ENCODE results near the gene ANKRD11.

- TF ChIP-seq CTCF (IDR thresholded peaks at IDR 0.05; ENCODE audit: insufficient read depth, low read length, poor library complexity, severe bottlenecking) (no peak), EZH2phosphoT487 (conservative IDR thresholded peaks at IDR 0.05; ENCODE audit: low read length) (no peak)
Observed at GRCh38 chr16:89495121-89495520, 4.8 kb upstream of the ANKRD11 start.

Measured in SU-DHL-6 (cell line).